ENCODE data around the gene UGT1A10. TPM values are rescaled to one million over a fixed set of nuclear protein-coding genes. Genes with fewer than 3 reads are reported as not detected.

UGT1A10 gene
- total RNA-seq, 1 donor = not detected

DNA sequence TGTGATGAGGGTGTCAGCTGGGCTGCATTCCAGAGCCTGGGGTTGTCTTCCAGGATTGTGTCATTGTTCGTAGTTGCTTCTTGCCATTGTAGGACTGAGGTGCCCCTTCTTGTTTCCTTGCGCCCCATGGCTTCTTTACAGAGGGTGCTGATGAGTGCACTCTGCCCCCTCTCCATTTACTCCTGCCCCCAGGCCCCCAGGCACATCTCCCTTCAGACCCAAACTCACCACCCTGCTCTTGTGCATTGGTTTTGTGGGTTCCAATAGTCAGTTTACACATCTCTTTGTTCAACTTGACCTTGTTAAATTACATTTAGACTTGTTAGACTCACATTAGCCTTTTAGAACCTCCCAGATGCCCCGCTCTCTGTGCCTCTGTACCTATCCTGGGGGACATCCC, 184.9 kb downstream of the UGT1A10 start:
- peaks cover 8% of the 10 kb centered on the region for H3K27me3 ChIP-seq (ENCODE audit: insufficient read depth, low read length)
- H3K36me3 ChIP-seq (ENCODE audit: insufficient read depth, low read length) = no peaks in the 10 kb centered on the region
- H3K4me1 ChIP-seq (ENCODE audit: insufficient read depth, low read length) = no peaks in the 10 kb centered on the region
- no peak overlapping the region for H3K27ac ChIP-seq (ENCODE audit: low read depth, low read length)
- H3K4me2 ChIP-seq (ENCODE audit: insufficient read depth, low read length) = no peak overlapping the region
- H2AFZ ChIP-seq (ENCODE audit: low read length) = no peak overlapping the region
- H3K4me3 ChIP-seq (ENCODE audit: insufficient read depth, low read length) = no peak overlapping the region
- TF ChIP-seq CTCF (IDR thresholded peaks at IDR 0.05; ENCODE audit: extremely low read depth, low read depth, low read length) = no peak
- no peaks in the 10 kb centered on the region for H3K9me3 ChIP-seq (ENCODE audit: low read depth, low read length)
- DNase-seq (ENCODE audit: insufficient read length, low spot score, missing footprints) = peak; percentile 73
- no peaks in the 10 kb centered on the region for H3K79me2 ChIP-seq (ENCODE audit: insufficient read depth, low read length)
- H4K20me1 ChIP-seq (ENCODE audit: insufficient read depth, low read length) = no peaks in the 10 kb centered on the region

GRCh38 chr2:233821709-233822100, 185.5 kb downstream of the UGT1A10 start:
- DNase-seq (ENCODE audit: insufficient read length, low spot score, missing footprints) = no peak
- H2AFZ ChIP-seq (ENCODE audit: low read length) = no peak overlapping the region
- TF ChIP-seq CTCF (IDR thresholded peaks at IDR 0.05; ENCODE audit: extremely low read depth, low read depth, low read length) = no peak
- H3K36me3 ChIP-seq (ENCODE audit: insufficient read depth, low read length) = no peaks in the 10 kb centered on the region
- H3K9me3 ChIP-seq (ENCODE audit: low read depth, low read length) = no peaks in the 10 kb centered on the region
- H3K4me3 ChIP-seq (ENCODE audit: insufficient read depth, low read length) = no peak overlapping the region
- no peaks in the 10 kb centered on the region for H3K79me2 ChIP-seq (ENCODE audit: insufficient read depth, low read length)
- H3K4me1 ChIP-seq (ENCODE audit: insufficient read depth, low read length) = no peaks in the 10 kb centered on the region
- no peaks in the 10 kb centered on the region for H4K20me1 ChIP-seq (ENCODE audit: insufficient read depth, low read length)
- peaks cover 3% of the 10 kb centered on the region for H3K27me3 ChIP-seq (ENCODE audit: insufficient read depth, low read length)
- H3K27ac ChIP-seq (ENCODE audit: low read depth, low read length) = no peak overlapping the region
- no peak overlapping the region for H3K4me2 ChIP-seq (ENCODE audit: insufficient read depth, low read length)

DNA sequence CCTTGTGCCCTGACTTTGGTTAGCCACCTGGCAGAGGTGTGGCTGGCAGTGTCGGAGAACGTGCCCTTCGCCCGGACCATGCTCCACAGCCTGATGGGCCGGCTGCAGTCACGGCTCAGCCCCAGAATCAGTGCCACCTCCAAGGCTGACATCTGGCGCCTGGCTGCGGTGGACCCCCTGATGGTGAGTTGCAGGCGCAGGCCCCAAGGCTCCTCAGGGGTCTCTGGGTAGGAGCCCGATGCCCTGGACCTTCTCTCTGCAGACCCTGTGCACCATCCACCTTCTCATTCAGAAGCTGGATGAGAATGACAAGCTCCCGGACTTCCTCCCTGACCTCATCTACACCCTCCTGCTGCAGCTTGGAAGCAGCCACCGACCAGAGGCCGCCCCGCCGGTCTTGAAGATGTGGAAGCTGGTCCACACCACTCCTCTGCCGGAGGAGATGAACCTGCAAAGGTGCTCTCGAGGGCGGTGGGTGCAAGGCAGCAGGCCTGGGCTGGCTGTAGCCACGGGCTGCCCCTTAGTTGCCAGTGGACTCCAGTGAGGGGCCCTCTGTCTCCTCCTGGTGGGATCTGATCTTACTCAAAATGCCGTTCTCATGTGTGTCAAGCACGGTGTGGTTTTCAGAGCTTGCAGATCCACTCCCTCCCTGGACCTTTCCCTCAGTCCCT, 186.0 kb downstream of the UGT1A10 start:
- no peak overlapping the region for H3K4me2 ChIP-seq (ENCODE audit: insufficient read depth, low read length)
- peak; percentile 19 for DNase-seq (ENCODE audit: insufficient read length, low spot score, missing footprints)
- TF ChIP-seq CTCF (IDR thresholded peaks at IDR 0.05; ENCODE audit: extremely low read depth, low read depth, low read length) = no peak

More for the DNA sequence above, 186.0 kb downstream of the UGT1A10 start:
- Histone ChIP-seq H3K4me1 (ENCODE audit: insufficient read depth, low read length) (no peaks in the 10 kb centered on the region), H3K36me3 (ENCODE audit: insufficient read depth, low read length) (no peaks in the 10 kb centered on the region), H3K4me3 (ENCODE audit: insufficient read depth, low read length) (no peak overlapping the region), H3K9me3 (ENCODE audit: low read depth, low read length) (no peaks in the 10 kb centered on the region), H4K20me1 (ENCODE audit: insufficient read depth, low read length) (no peaks in the 10 kb centered on the region), H2AFZ (ENCODE audit: low read length) (no peak overlapping the region), H3K79me2 (ENCODE audit: insufficient read depth, low read length) (no peaks in the 10 kb centered on the region), H3K27ac (ENCODE audit: low read depth, low read length) (no peak overlapping the region), H3K27me3 (ENCODE audit: insufficient read depth, low read length) (peaks cover 3% of the 10 kb centered on the region)

Other genes with a start within 250 kb of the UGT1A10 start
- 34.0 and 38.3 TPM in 2 replicates for gene USP40, start 69.7 kb upstream of the UGT1A10 start, total RNA-seq
- gene UGT1A8, start 18.8 kb upstream of the UGT1A10 start, total RNA-seq = not detected in 2 replicates
- not detected in 2 replicates for gene UGT1A9, start 35.5 kb downstream of the UGT1A10 start, total RNA-seq
- gene UGT1A7, start 45.5 kb downstream of the UGT1A10 start, total RNA-seq = not detected in 2 replicates
- gene UGT1A6, start 56.4 kb downstream of the UGT1A10 start, total RNA-seq = not detected in 2 replicates
- not detected in 2 replicates for gene UGT1A5, start 76.5 kb downstream of the UGT1A10 start, total RNA-seq
- gene UGT1A4, start 82.3 kb downstream of the UGT1A10 start, total RNA-seq = not detected in 2 replicates
- not detected in 2 replicates for gene UGT1A3, start 92.6 kb downstream of the UGT1A10 start, total RNA-seq
- not detected in 2 replicates for gene UGT1A1, start 123.8 kb downstream of the UGT1A10 start, total RNA-seq
- not detected in 2 replicates for gene MROH2A, start 141.9 kb downstream of the UGT1A10 start, total RNA-seq
- gene HJURP, start 218.1 kb downstream of the UGT1A10 start, total RNA-seq = 2.9 and 3.5 TPM in 2 replicates

Data from osteoblast (primary cell).